ENCODE data around the gene RTN4R.

The RTN4R gene

DNA sequence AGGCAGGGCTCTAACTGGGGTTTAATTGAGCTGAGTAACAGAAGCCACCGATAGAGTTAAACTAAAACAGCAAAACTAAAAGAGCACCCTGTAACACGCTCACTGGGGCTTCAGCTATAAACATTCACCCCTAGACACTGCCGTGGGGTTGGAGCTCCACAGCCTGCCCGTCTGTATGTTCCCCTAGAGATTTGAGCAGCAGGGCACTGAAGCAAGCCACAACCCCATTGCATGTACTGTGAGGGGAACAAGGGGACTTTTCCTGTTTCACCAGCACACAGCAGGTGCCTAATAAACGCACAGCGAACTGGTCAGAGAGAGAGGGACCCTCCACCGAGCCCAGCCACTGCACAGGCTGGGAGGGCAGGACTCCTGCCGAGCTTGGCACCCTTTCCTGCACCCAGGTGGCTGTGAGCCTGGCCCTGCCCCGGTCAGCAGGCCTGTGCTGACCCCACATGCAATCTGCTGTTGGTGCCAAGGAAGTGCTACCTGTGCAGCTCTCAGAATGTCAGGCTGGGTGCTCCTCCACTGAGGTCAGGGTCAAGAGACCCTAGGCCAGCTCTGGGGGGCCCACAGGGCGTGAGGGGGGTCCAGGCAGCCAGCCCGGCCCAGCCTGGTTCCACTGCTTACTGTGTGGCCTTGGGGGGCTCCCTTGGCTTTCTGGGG, 31.9 kb downstream of the RTN4R start:
- Histone ChIP-seq H3K4me3 (ENCODE audit: low read depth, low read length, poor library complexity, severe bottlenecking) (no peak overlapping the region), H2AFZ (ENCODE audit: low read length) (no peak overlapping the region), H3K27ac (ENCODE audit: low read depth, low read length, poor library complexity, severe bottlenecking) (no peak overlapping the region), H3K9me3 (ENCODE audit: low read length) (no peaks in the 10 kb centered on the region), H3K9ac (ENCODE audit: low read length) (no peak overlapping the region), H4K20me1 (ENCODE audit: insufficient read depth, low read length) (no peaks in the 10 kb centered on the region), H3K4me1 (ENCODE audit: insufficient read depth, low read length, severe bottlenecking) (no peaks in the 10 kb centered on the region), H3F3A (ENCODE audit: insufficient read depth, low read length) (no peaks in the 10 kb centered on the region), H3K9me2 (ENCODE audit: low read depth, low read length) (no peaks in the 10 kb centered on the region), H3K4me2 (ENCODE audit: low read length) (no peak overlapping the region), H3K27me3 (ENCODE audit: insufficient read depth, low read length) (peaks cover 18% of the 10 kb centered on the region), H3K79me2 (ENCODE audit: insufficient read depth, low read length) (no peaks in the 10 kb centered on the region), H3K36me3 (ENCODE audit: insufficient read depth, low read length) (no peaks in the 10 kb centered on the region)
- TF ChIP-seq EZH2 (IDR thresholded peaks at IDR 0.05; ENCODE audit: borderline replicate concordance, low read length) (no peak), CTCF (IDR thresholded peaks at IDR 0.05; ENCODE audit: low read length) (no peak)

DNA sequence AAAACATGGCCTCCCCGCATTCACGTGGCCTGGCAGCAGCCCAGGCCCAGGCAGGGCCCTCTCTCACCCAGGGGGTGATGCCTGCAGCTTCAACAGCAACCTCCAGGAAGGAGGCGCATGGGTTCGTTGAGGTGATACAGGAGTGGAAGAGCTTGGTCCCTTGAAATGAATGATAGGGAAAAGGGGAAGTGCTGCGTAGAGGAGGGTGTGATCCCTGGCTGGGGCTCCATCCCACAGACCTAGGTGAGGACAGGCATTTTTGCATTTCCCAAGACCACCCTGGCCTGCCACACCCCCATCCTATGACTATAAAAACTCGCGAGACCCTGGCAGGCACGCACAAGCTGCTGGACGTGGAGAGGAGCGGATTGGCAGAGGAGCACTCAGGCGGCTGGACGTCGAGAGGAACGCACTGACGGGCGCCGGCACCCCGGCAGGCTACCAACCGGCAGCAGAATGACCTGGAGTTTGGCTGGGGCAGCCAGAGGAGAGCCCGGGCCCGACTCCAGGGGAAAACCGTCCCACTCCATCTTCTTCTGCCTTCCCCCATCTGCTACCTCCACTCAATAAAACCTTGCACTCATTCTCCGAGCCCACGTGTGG, 32.6 kb downstream of the RTN4R start:
- no peak for TF ChIP-seq EZH2 (IDR thresholded peaks at IDR 0.05; ENCODE audit: borderline replicate concordance, low read length)
- TF ChIP-seq CTCF (IDR thresholded peaks at IDR 0.05; ENCODE audit: low read length), result no peak
- H3K27me3 ChIP-seq (ENCODE audit: insufficient read depth, low read length), result peaks cover 18% of the 10 kb centered on the region
- H2AFZ ChIP-seq (ENCODE audit: low read length), result no peak overlapping the region
- H3K4me2 ChIP-seq (ENCODE audit: low read length), result no peak overlapping the region
- H3K9me2 ChIP-seq (ENCODE audit: low read depth, low read length), result no peaks in the 10 kb centered on the region
- H3K79me2 ChIP-seq (ENCODE audit: insufficient read depth, low read length), result no peaks in the 10 kb centered on the region
- H3K36me3 ChIP-seq (ENCODE audit: insufficient read depth, low read length), result no peaks in the 10 kb centered on the region
- H3K9me3 ChIP-seq (ENCODE audit: low read length), result no peaks in the 10 kb centered on the region
- no peaks in the 10 kb centered on the region for H3K4me1 ChIP-seq (ENCODE audit: insufficient read depth, low read length, severe bottlenecking)
- no peak overlapping the region for H3K27ac ChIP-seq (ENCODE audit: low read depth, low read length, poor library complexity, severe bottlenecking)
- H3K4me3 ChIP-seq (ENCODE audit: low read depth, low read length, poor library complexity, severe bottlenecking), result no peak overlapping the region
- H4K20me1 ChIP-seq (ENCODE audit: insufficient read depth, low read length), result no peaks in the 10 kb centered on the region
- H3F3A ChIP-seq (ENCODE audit: insufficient read depth, low read length), result no peaks in the 10 kb centered on the region
- H3K9ac ChIP-seq (ENCODE audit: low read length), result no peak overlapping the region

GRCh38 chr22:20234760-20235388, 33.2 kb downstream of the RTN4R start:
- Histone ChIP-seq H3K9ac (ENCODE audit: low read length) (no peak overlapping the region), H3K4me1 (ENCODE audit: insufficient read depth, low read length, severe bottlenecking) (no peaks in the 10 kb centered on the region), H4K20me1 (ENCODE audit: insufficient read depth, low read length) (no peaks in the 10 kb centered on the region), H3K79me2 (ENCODE audit: insufficient read depth, low read length) (no peaks in the 10 kb centered on the region), H3K9me2 (ENCODE audit: low read depth, low read length) (no peaks in the 10 kb centered on the region), H3K36me3 (ENCODE audit: insufficient read depth, low read length) (no peaks in the 10 kb centered on the region), H2AFZ (ENCODE audit: low read length) (no peak overlapping the region), H3K4me2 (ENCODE audit: low read length) (no peak overlapping the region), H3K9me3 (ENCODE audit: low read length) (no peaks in the 10 kb centered on the region), H3K4me3 (ENCODE audit: low read depth, low read length, poor library complexity, severe bottlenecking) (no peak overlapping the region), H3K27ac (ENCODE audit: low read depth, low read length, poor library complexity, severe bottlenecking) (no peak overlapping the region), H3K27me3 (ENCODE audit: insufficient read depth, low read length) (peaks cover 17% of the 10 kb centered on the region), H3F3A (ENCODE audit: insufficient read depth, low read length) (no peaks in the 10 kb centered on the region)
- TF ChIP-seq CTCF (IDR thresholded peaks at IDR 0.05; ENCODE audit: low read length) (no peak), EZH2 (IDR thresholded peaks at IDR 0.05; ENCODE audit: borderline replicate concordance, low read length) (no peak)
